Fibroblast of lung (primary cell): ENCODE results near the gene GCKR. TPM values are rescaled to one million over a fixed set of nuclear protein-coding genes. Genes with fewer than 3 reads are reported as not detected.
A peak's percentile ranks its signal among the peaks of the same experiment; 100 is the strongest.

Experiments used
- DNase-seq, 2 donors: peaks; one replicate each; pipeline versions ENCODE4 v3.0.0 to v3.0.0-alpha.2; 2010; ENCODE audit warnings: low read depth in 2 of 2
- H2AFZ ChIP-seq: 2 replicates; pipeline ENCODE4 v1.5.1; 2012; ENCODE audit warnings: low read length, control low read depth, inconsistent platforms
- H3K27ac ChIP-seq: 2 replicates; pipeline ENCODE4 v1.5.1; 2011; ENCODE audit warnings: low read length, control low read depth; ENCODE audit not compliant: insufficient read depth
- H3K27me3 ChIP-seq: 2 replicates; pipeline ENCODE4 v1.5.1; 2011; ENCODE audit warnings: mild to moderate bottlenecking, low read length; ENCODE audit not compliant: control insufficient read depth, insufficient read depth
- H3K36me3 ChIP-seq: 2 replicates; pipeline ENCODE4 v1.5.1; 2011; ENCODE audit warnings: low read length; ENCODE audit not compliant: control insufficient read depth, insufficient read depth
- H3K4me1 ChIP-seq: 2 replicates; pipeline ENCODE4 v1.5.1; 2011; ENCODE audit warnings: low read length; ENCODE audit not compliant: control insufficient read depth, insufficient read depth; ENCODE audit errors: extremely low read depth
- H3K4me2 ChIP-seq: 2 replicates; pipeline ENCODE4 v1.5.1; 2011; ENCODE audit warnings: low read length, control low read depth; ENCODE audit not compliant: insufficient read depth; ENCODE audit errors: extremely low read depth
- H3K4me3 ChIP-seq, 4 experiments: fragments of 200-600 bp in 1 of 4; sonication (generic) in 1 of 4; replicated peaks in 1 of 4; 2 replicates each; pipeline ENCODE4 v1.5.1; 2011 to 2016; ENCODE audit warnings: low read length in 4 of 4, low read depth in 3 of 4, mild to moderate bottlenecking in 3 of 4, control low read depth in 2 of 4, inconsistent platforms in 1 of 4, mixed read lengths in 1 of 4; ENCODE audit not compliant: insufficient read depth in 1 of 4; ENCODE audit errors: control extremely low read depth in 1 of 4
- H3K79me2 ChIP-seq: 2 replicates; pipeline ENCODE4 v1.5.1; 2012; ENCODE audit warnings: mild to moderate bottlenecking, low read length, inconsistent platforms; ENCODE audit not compliant: control insufficient read depth, insufficient read depth
- H3K9ac ChIP-seq: 2 replicates; pipeline ENCODE4 v1.5.1; 2011; ENCODE audit warnings: mild to moderate bottlenecking, low read length, control low read depth; ENCODE audit not compliant: insufficient read depth
- H3K9me3 ChIP-seq: 2 replicates; pipeline ENCODE4 v1.5.1; 2012; ENCODE audit warnings: low read depth, low read length; ENCODE audit not compliant: control insufficient read depth, insufficient read depth
- H4K20me1 ChIP-seq: 2 replicates; pipeline ENCODE4 v1.5.1; 2011; ENCODE audit warnings: low read length; ENCODE audit not compliant: control insufficient read depth, insufficient read depth; ENCODE audit errors: extremely low read depth
- CTCF ChIP-seq, 2 donors: IDR thresholded peaks in 1 of 2; conservative IDR thresholded peaks in 1 of 2; 1 replicate in 1 of 2; 2 replicates in 1 of 2; pipeline ENCODE4 v1.5.1; 2011 to 2012; ENCODE audit warnings: low read length in 2 of 2, control low read depth in 1 of 2, inconsistent platforms in 1 of 2, low read depth in 1 of 2, mild to moderate bottlenecking in 1 of 2
- EZH2 ChIP-seq: IDR thresholded peaks from 2 replicates; pipeline ENCODE4 v1.5.1; 2012; ENCODE audit warnings: low read length, control low read depth, mild to moderate bottlenecking; ENCODE audit errors: missing control alignments
- polyA plus RNA-seq, 2 donors: library from polyadenylated mRNA; depleted of rRNA in 1 of 2; stranded (reverse) in 1 of 2; unstranded in 1 of 2; fragments of >200 nt; gene quantifications; 2 replicates each; pipeline ENCODE4 v1.2.1, GENCODE V29; 2011 to 2012; ENCODE audit warnings: missing spikeins in 1 of 2
- total RNA-seq: library from RNA; depleted of rRNA; stranded (reverse); fragments of >200 nt; gene quantifications from 2 replicates; pipeline ENCODE4 v1.2.1, GENCODE V29; 2014

Gene GCKR
- total and polyA plus RNA-seq, 2 donors (not counting 1 experiment from before 2014, with no cell fraction given): 0.16 to 0.50 TPM

DNA sequence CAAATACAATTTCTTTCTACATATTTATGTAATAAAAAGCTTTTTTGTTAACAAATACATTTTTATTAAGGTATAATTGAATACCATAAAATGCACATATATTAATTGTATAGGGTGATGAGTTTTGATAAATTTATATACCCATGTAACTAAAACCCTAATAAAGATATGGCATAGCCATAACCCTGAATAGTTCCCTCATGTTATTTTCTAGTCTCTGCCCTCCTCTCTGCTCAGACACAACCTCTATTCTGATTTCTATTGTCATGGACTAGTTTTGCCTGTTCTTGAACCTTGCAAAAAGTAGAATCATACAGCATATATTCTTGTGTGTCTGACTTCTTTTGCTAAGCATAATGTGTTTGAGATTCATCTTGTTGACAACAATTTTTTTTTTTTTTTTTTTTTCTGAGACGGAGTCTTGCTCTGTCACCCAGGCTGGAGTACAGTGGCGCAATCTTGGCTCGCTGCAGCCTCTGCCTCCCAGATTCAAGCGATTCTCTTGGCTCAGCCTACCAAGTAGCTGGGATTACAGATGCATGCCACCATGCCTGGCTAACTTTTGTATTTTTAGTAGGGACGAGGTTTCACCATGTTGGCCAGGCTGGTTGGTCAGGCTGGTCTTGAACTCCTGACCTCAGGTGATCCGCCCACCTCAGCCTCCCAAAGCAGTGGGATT is 47.6 kb downstream of the GCKR start:
- H3K4me3 ChIP-seq: no peak overlapping the region
- no peaks in the 10 kb centered on the region for H3K27me3 ChIP-seq
- no peak overlapping the region for H3K9ac ChIP-seq
- DNase-seq: no peak
- H3K79me2 ChIP-seq: no peaks in the 10 kb centered on the region
- no peaks in the 10 kb centered on the region for H4K20me1 ChIP-seq
- no peak overlapping the region for H2AFZ ChIP-seq
- no peak overlapping the region for H3K27ac ChIP-seq
- H3K4me2 ChIP-seq: no peak overlapping the region
- TF ChIP-seq CTCF (conservative IDR thresholded peaks at IDR 0.05 in 1 of 2, IDR thresholded peaks at IDR 0.05 in 1 of 2; ENCODE audit: low read depth in 1 of 2, low read length in 2 of 2): no peak
- no peak for TF ChIP-seq EZH2
- no peaks in the 10 kb centered on the region for H3K36me3 ChIP-seq
- no peaks in the 10 kb centered on the region for H3K4me1 ChIP-seq
- no peaks in the 10 kb centered on the region for H3K9me3 ChIP-seq

GRCh38 chr2:27545348-27546141 is 48.9 kb downstream of the GCKR start:
- Histone ChIP-seq H3K4me2 (no peak overlapping the region), H2AFZ (no peak overlapping the region), H4K20me1 (no peaks in the 10 kb centered on the region), H3K36me3 (no peaks in the 10 kb centered on the region), H3K9me3 (no peaks in the 10 kb centered on the region), H3K27ac (no peak overlapping the region), H3K27me3 (no peaks in the 10 kb centered on the region), H3K79me2 (no peaks in the 10 kb centered on the region), H3K4me3 (no peak overlapping the region), H3K4me1 (no peaks in the 10 kb centered on the region), H3K9ac (no peak overlapping the region)
- peak; percentile 4 to 62 for DNase-seq
- TF ChIP-seq EZH2 (no peak), CTCF (conservative IDR thresholded peaks at IDR 0.05 in 1 of 2, IDR thresholded peaks at IDR 0.05 in 1 of 2; ENCODE audit: low read depth in 1 of 2, low read length in 2 of 2) (no peak)

DNA sequence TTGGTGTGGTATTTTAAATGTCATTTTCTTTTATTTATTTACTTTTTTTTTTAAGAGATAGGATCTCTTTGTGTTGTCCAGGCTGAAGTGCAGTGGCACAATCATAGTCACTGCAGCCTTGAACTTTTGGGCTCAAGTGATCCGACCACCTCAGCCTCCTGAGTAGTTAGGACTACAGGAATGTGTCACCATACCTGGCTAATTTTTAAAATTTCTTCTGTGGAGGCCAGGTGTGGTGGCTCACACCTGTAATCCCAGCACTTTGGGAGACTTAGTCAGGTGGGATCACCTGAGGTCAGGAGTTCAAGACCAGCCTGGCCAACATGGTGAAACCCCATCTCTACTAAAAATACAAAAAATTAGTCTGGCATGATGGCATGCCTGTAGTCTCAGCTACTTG is 52.7 kb downstream of the GCKR start:
- H3K79me2 ChIP-seq: no peaks in the 10 kb centered on the region
- no peak overlapping the region for H3K27ac ChIP-seq
- no peak overlapping the region for H2AFZ ChIP-seq
- no peak for TF ChIP-seq CTCF (conservative IDR thresholded peaks at IDR 0.05 in 1 of 2, IDR thresholded peaks at IDR 0.05 in 1 of 2; ENCODE audit: low read depth in 1 of 2, low read length in 2 of 2)
- no peak for TF ChIP-seq EZH2
- H4K20me1 ChIP-seq: no peaks in the 10 kb centered on the region
- no peaks in the 10 kb centered on the region for H3K4me1 ChIP-seq
- H3K27me3 ChIP-seq: peaks cover 6% of the 10 kb centered on the region
- no peak overlapping the region for H3K4me3 ChIP-seq
- no peak for DNase-seq
- H3K4me2 ChIP-seq: no peak overlapping the region
- H3K9me3 ChIP-seq: no peaks in the 10 kb centered on the region
- no peak overlapping the region for H3K9ac ChIP-seq
- H3K36me3 ChIP-seq: no peaks in the 10 kb centered on the region
